ENCODE results near the gene TBC1D22A.

GRCh38 chr22:46900549-46900948 is 138.1 kb downstream of the TBC1D22A start:
- TF ChIP-seq TBL1XR1 (IDR thresholded peaks at IDR 0.05; ENCODE audit: low read depth, low read length) (no peak), LARP7 (IDR thresholded peaks at IDR 0.05) (no peak), ZBTB11 (CRISPR knock-in tag; IDR thresholded peaks at IDR 0.05) (no peak), CTCF (IDR thresholded peaks at IDR 0.05 in 2 of 3, conservative IDR thresholded peaks at IDR 0.05 in 1 of 3; ENCODE audit: control insufficient read depth in 2 of 3, extremely low read depth in 1 of 3, insufficient read depth in 1 of 3, low read depth in 3 of 3, low read length in 3 of 3) (no peak), GABPA (IDR thresholded peaks at IDR 0.05; ENCODE audit: low read depth) (no peak)

Data from GM12878 (cell line).